Cardiac fibroblast (primary cell): ENCODE measurements around the gene TM4SF5.
A peak's percentile ranks its signal among the peaks of the same experiment; 100 is the strongest.

Experiments used
- DNase-seq, 2 donors: peaks; one replicate each; pipeline versions ENCODE4 v3.0.0 to v3.0.0-alpha.2; 2010; ENCODE audit warnings: low read depth in 2 of 2
- H3K4me3 ChIP-seq, 2 donors: replicated peaks in 1 of 2; 1 replicate in 1 of 2; 2 replicates in 1 of 2; pipeline ENCODE4 v1.5.1; 2011; ENCODE audit warnings: low read depth in 2 of 2, low read length in 2 of 2, mild to moderate bottlenecking in 2 of 2, moderate library complexity in 1 of 2
- TF ChIP-seq, protein P1 (sequence below): IDR thresholded peaks from one replicate; pipeline ENCODE4 v1.5.1; 2011; ENCODE audit warnings: low read depth, mild to moderate bottlenecking, low read length, inconsistent platforms

Gene TM4SF5

DNA sequence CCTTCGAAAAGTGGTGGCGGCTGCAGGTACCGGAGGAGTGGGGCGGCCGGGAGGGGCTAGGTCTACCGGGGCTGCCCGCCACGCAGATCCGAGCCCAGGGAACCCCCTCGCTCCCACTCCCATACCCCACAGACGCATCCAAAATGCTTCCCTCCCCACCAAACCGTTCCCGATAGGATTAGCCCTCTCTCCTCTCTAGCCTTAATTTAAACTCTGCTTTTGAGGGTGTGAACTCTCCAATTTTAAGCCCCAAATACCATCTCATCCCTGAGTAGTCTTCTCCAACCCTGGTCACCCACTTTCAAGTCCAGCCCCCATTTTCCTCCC lies 31.7 kb upstream of the TM4SF5 start:
- TF ChIP-seq, protein P1, sequence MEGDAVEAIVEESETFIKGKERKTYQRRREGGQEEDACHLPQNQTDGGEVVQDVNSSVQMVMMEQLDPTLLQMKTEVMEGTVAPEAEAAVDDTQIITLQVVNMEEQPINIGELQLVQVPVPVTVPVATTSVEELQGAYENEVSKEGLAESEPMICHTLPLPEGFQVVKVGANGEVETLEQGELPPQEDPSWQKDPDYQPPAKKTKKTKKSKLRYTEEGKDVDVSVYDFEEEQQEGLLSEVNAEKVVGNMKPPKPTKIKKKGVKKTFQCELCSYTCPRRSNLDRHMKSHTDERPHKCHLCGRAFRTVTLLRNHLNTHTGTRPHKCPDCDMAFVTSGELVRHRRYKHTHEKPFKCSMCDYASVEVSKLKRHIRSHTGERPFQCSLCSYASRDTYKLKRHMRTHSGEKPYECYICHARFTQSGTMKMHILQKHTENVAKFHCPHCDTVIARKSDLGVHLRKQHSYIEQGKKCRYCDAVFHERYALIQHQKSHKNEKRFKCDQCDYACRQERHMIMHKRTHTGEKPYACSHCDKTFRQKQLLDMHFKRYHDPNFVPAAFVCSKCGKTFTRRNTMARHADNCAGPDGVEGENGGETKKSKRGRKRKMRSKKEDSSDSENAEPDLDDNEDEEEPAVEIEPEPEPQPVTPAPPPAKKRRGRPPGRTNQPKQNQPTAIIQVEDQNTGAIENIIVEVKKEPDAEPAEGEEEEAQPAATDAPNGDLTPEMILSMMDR: no peak
- DNase-seq: no peak
- H3K4me3 ChIP-seq: peak overlapping the region; percentile 60 to 69

DNA sequence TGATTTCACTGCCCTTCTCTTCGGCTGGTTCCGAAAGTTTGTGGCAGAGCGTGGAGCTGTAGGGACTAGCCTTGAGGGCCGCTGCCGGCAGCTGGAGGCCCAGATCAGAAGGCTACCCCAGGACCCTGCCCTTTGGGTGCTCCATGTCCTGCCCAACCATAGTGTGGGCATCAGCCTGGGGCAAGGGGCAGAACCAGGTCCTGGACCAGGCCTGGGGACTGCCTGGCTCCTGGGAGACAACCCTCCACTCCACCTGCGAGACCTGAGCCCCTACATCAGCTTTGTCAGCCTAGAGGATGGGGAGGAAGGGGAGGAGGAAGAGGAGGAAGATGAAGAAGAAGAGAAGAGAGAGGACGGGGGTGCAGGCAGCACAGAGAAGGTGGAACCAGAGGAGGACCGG lies 31.1 kb upstream of the TM4SF5 start:
- TF ChIP-seq, protein P1: no peak
- DNase-seq: no peak
- H3K4me3 ChIP-seq: no peak overlapping the region

DNA sequence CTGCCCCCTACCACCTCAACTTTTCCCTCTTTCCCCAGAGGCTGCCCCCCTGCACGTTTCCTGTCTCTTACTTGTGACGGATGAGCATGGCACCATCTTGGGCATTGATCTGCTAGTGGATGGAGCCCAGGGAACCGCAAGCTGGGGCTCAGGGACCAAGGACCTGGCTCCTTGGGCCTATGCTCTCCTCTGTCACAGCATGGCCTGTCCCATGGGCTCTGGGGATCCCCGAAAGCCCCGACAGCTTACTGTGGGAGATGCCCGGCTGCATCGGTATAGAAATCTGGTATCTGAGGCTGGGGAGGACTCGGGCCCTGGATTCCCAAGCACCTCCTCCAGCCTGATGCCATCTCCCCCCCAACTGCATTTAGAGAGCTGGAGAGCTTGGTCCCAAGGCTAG lies 30.1 kb upstream of the TM4SF5 start:
- TF ChIP-seq, protein P1: no peak
- DNase-seq: no peak
- H3K4me3 ChIP-seq: no peak overlapping the region

DNA sequence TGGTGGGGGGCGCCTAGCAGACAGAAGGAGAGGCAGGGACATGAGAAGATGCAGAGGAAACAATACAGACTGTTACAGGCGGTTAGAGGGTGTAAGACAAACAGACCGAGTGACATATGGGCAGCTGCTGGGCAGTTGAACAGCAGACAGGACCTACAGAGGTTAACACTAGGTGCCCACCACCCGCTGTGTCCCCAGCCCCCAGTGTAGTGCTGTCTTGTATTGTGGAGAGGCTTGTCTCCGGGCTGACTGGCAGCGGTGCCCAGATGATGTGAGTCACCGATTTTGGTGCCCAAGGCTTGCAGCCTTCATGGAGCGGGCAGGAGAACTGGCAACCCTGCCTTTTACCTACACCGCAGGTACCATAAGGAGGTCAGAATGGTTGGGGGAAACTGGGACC lies 29.6 kb upstream of the TM4SF5 start:
- no peak overlapping the region for H3K4me3 ChIP-seq
- DNase-seq: no peak
- TF ChIP-seq, protein P1: no peak

DNA sequence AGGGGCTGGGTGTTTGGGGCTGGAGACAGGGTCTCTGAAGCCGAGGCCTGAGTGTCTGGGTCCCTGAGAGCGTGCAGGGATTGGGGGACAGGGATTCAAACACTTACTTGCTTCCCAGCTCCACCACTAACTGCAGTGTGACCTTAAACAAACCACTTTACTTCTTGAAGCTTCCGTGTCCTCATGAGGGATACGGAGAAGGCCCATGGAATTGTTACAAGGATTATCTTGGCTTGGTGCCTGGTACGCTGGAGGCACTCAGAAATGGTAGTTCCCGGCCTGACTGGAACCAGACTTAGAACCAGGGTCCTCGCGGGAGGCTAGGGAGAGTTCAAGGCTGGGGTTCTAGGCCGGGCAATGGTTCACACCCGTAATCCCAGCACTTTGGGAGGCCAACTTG lies 29.1 kb upstream of the TM4SF5 start:
- TF ChIP-seq, protein P1: no peak
- DNase-seq: peak in 1 of 2 donors; percentile 13
- H3K4me3 ChIP-seq: no peak overlapping the region

DNA sequence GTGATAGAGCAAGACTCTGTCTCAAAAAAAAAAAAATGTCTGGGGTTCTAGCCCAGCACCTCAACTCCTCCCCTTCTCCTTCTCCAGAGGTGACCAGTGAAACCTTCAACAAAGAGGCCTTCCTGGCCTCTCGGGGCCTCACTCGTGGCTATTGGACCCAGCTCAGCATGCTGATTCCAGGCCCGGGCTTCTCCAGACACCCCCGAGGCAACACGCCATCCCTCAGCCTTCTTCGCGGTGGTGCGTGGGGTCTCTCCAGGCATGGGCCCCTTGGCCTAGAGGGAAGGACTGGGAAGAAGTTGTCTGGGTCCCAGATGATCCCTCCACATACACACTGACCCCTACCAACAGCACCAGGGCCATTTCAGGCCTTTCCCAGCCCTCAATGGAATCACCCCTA lies 28.5 kb upstream of the TM4SF5 start:
- TF ChIP-seq, protein P1: no peak
- DNase-seq: no peak
- H3K4me3 ChIP-seq: no peak overlapping the region

DNA sequence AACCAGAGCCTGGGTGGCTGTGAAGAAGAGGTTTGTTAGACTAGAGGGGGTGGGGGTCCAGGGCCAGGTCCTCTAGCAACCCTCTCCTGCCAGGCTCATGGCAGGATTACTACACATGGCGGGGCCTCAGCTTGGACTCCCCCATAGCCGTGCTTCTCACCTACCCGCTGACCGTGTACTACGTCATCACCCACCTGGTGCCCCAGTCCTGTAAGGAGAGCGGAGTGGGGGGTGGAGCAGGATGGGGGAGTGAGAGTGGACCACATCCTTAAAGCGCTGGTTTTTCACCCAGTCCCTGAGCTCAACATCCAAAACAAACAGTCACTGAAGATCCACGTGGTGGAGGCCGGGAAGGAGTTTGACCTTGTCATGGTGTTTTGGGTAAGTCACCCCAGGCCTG lies 27.8 kb upstream of the TM4SF5 start:
- TF ChIP-seq, protein P1: no peak
- no peak for DNase-seq
- H3K4me3 ChIP-seq: no peak overlapping the region
